H9 (cell line): ENCODE measurements around the gene PARK7. TPM values are rescaled to one million over a fixed set of nuclear protein-coding genes. Genes with fewer than 3 reads are reported as not detected.

Experiments used
- DNase-seq: peaks from one replicate; pipeline ENCODE4 v3.0.0-alpha.2; 2017
- H2AFZ ChIP-seq: one replicate; pipeline ENCODE4 v1.6.1; 2013; ENCODE audit warnings: mild to moderate bottlenecking, low read length, control low read depth, moderate library complexity
- H2AK5ac ChIP-seq: 2 replicates; pipeline ENCODE4 v1.6.1; 2013; ENCODE audit warnings: low read length, control low read depth, mixed read lengths; ENCODE audit not compliant: insufficient read length
- H2BK120ac ChIP-seq: one replicate; pipeline ENCODE4 v1.6.1; 2013; ENCODE audit warnings: low read depth, mild to moderate bottlenecking, low read length, control low read depth, inconsistent platforms; ENCODE audit not compliant: poor library complexity, severe bottlenecking
- H2BK12ac ChIP-seq: 2 replicates; pipeline ENCODE4 v1.6.1; 2013; ENCODE audit warnings: low read length, control low read depth, mixed read lengths, low read depth; ENCODE audit not compliant: insufficient read length
- H2BK15ac ChIP-seq: 2 replicates; pipeline ENCODE4 v1.6.1; 2013; ENCODE audit warnings: low read depth, low read length, control low read depth
- H2BK20ac ChIP-seq: one replicate; pipeline ENCODE4 v1.6.1; 2013; ENCODE audit warnings: low read depth, mild to moderate bottlenecking, low read length, control low read depth, inconsistent platforms; ENCODE audit not compliant: poor library complexity, severe bottlenecking
- H2BK5ac ChIP-seq: 2 replicates; pipeline ENCODE4 v1.6.1; 2013; ENCODE audit warnings: low read length, control low read depth, mixed read lengths; ENCODE audit not compliant: insufficient read length
- H3K14ac ChIP-seq: 2 replicates; pipeline ENCODE4 v1.6.1; 2013; ENCODE audit warnings: low read length, control low read depth; ENCODE audit not compliant: insufficient read depth
- H3K18ac ChIP-seq: 2 replicates; pipeline ENCODE4 v1.6.1; 2013; ENCODE audit warnings: low read depth, mild to moderate bottlenecking, mixed read lengths, low read length, control low read depth; ENCODE audit not compliant: insufficient read length
- H3K23ac ChIP-seq: 2 replicates; pipeline ENCODE4 v1.6.1; 2013; ENCODE audit warnings: low read length, control low read depth, mixed read lengths, low read depth; ENCODE audit not compliant: insufficient read length
- H3K23me2 ChIP-seq: 2 replicates; pipeline ENCODE4 v1.6.1; 2013; ENCODE audit warnings: low read depth, mild to moderate bottlenecking, mixed read lengths, low read length, control low read depth; ENCODE audit not compliant: insufficient read length, poor library complexity, severe bottlenecking
- H3K27ac ChIP-seq: 2 replicates; pipeline ENCODE4 v1.5.1; 2013; ENCODE audit warnings: low read length, control low read depth, mixed read lengths, low read depth; ENCODE audit not compliant: insufficient read length
- H3K27me3 ChIP-seq: 2 replicates; pipeline ENCODE4 v1.6.1; 2013; ENCODE audit warnings: low read length, control low read depth, inconsistent platforms; ENCODE audit not compliant: insufficient read depth
- H3K4ac ChIP-seq: 2 replicates; pipeline ENCODE4 v1.6.1; 2013; ENCODE audit warnings: low read depth, mild to moderate bottlenecking, control low read depth, inconsistent platforms, low read length, moderate library complexity
- H3K4me1 ChIP-seq: 2 replicates; pipeline ENCODE4 v1.6.1; 2013; ENCODE audit warnings: low read length, control low read depth, inconsistent platforms; ENCODE audit not compliant: insufficient read depth
- H3K4me2 ChIP-seq: 2 replicates; pipeline ENCODE4 v1.6.1; 2013; ENCODE audit warnings: low read length, control low read depth, mixed read lengths; ENCODE audit not compliant: insufficient read length, insufficient read depth
- H3K56ac ChIP-seq: 2 replicates; pipeline ENCODE4 v1.6.1; 2013; ENCODE audit warnings: low read depth, mild to moderate bottlenecking, mixed read lengths, low read length, control low read depth; ENCODE audit not compliant: insufficient read length
- H3K79me1 ChIP-seq: 2 replicates; pipeline ENCODE4 v1.6.1; 2013; ENCODE audit warnings: low read depth, mild to moderate bottlenecking, moderate library complexity, low read length, control low read depth, inconsistent platforms; ENCODE audit not compliant: insufficient read depth, poor library complexity, severe bottlenecking
- H3K79me2 ChIP-seq: 2 replicates; pipeline ENCODE4 v1.6.1; 2013; ENCODE audit warnings: low read length, control low read depth, inconsistent platforms; ENCODE audit not compliant: insufficient read depth
- H3K9ac ChIP-seq: 2 replicates; pipeline ENCODE4 v1.6.1; 2013; ENCODE audit warnings: low read length, control low read depth, mixed read lengths; ENCODE audit not compliant: insufficient read length; ENCODE audit errors: extremely low read depth
- H3K9me3 ChIP-seq: one replicate; pipeline ENCODE4 v1.6.1; 2013; ENCODE audit warnings: low read depth, low read length, inconsistent platforms; ENCODE audit not compliant: control insufficient read depth
- H3T11ph ChIP-seq: one replicate; pipeline ENCODE4 v1.6.1; 2013; ENCODE audit warnings: mild to moderate bottlenecking, low read length, control low read depth, inconsistent platforms
- H4K20me1 ChIP-seq: one replicate; pipeline ENCODE4 v1.6.1; 2013; ENCODE audit not compliant: control insufficient read depth, insufficient read length, insufficient read depth
- H4K5ac ChIP-seq: 2 replicates; pipeline ENCODE4 v1.6.1; 2013; ENCODE audit warnings: low read depth, mild to moderate bottlenecking, mixed read lengths, low read length, control low read depth; ENCODE audit not compliant: insufficient read length
- H4K8ac ChIP-seq: replicated peaks from 2 replicates; pipeline ENCODE4 v1.6.1; 2013; ENCODE audit warnings: low read length, control low read depth, mixed read lengths, low read depth; ENCODE audit not compliant: insufficient read length
- H4K91ac ChIP-seq: 2 replicates; pipeline ENCODE4 v1.6.1; 2013; ENCODE audit warnings: low read depth, mild to moderate bottlenecking, moderate library complexity, mixed read lengths, low read length, control low read depth; ENCODE audit not compliant: insufficient read length
- H3K27ac Mint-ChIP-seq, 3 experiments: 2 replicates in 2 of 3; 3 replicates in 1 of 3; pipeline ENCODE4 v1.8.0; 2020 to 2021; ENCODE audit warnings: mixed read lengths in 3 of 3, mild to moderate bottlenecking in 1 of 3, moderate library complexity in 1 of 3
- H3K27me3 Mint-ChIP-seq: 2 replicates; pipeline ENCODE4 v1.8.0; 2021; ENCODE audit warnings: low read depth, mild to moderate bottlenecking, moderate library complexity, mixed read lengths
- H3K36me3 Mint-ChIP-seq, 3 experiments: 2 replicates in 2 of 3; 3 replicates in 1 of 3; pipeline ENCODE4 v1.8.0; 2020 to 2021; ENCODE audit warnings: low read depth in 3 of 3, mixed read lengths in 3 of 3; ENCODE audit not compliant: insufficient read depth in 1 of 3
- H3K4me1 Mint-ChIP-seq, 2 experiments: 2 replicates each; pipeline ENCODE4 v1.8.0; 2020; ENCODE audit warnings: mixed read lengths in 2 of 2
- H3K4me3 Mint-ChIP-seq, 2 experiments: 2 replicates in 1 of 2; 3 replicates in 1 of 2; pipeline ENCODE4 v1.8.0; 2020 to 2021; ENCODE audit warnings: mild to moderate bottlenecking in 2 of 2, mixed read lengths in 2 of 2, moderate library complexity in 1 of 2
- H3K9me3 Mint-ChIP-seq, 2 experiments: 2 replicates in 1 of 2; 3 replicates in 1 of 2; pipeline ENCODE4 v1.8.0; 2020; ENCODE audit warnings: mild to moderate bottlenecking in 2 of 2, mixed read lengths in 2 of 2, moderate library complexity in 1 of 2
- WGBS: extraction: QIAGEN DNeasy Blood & Tissue Kit; methylation state at CpG from one replicate; pipeline ENCODE4 v1.1.7; 2013; ENCODE audit warnings: missing lambda C conversion rate, low lambda C conversion rate, mixed read lengths; ENCODE audit not compliant: insufficient read length; ENCODE audit errors: extremely low coverage; 5-methylcytosine and 5-hydroxymethylcytosine counted together
- total RNA-seq: library from RNA; stranded (reverse); gene quantifications from 2 replicates; pipeline ENCODE4 v1.2.1, GENCODE V29; 2021
- TF ChIP-seq, protein P1 (sequence below): fragments of 200-600 bp; sonication (generic); conservative IDR thresholded peaks from 3 replicates; pipeline ENCODE4 v1.8.0; 2021; ENCODE audit warnings: antibody characterized with exemption, mild to moderate bottlenecking

PARK7 gene
- total RNA-seq, 1 experiment from 2014 or later, result 370 TPM

DNA sequence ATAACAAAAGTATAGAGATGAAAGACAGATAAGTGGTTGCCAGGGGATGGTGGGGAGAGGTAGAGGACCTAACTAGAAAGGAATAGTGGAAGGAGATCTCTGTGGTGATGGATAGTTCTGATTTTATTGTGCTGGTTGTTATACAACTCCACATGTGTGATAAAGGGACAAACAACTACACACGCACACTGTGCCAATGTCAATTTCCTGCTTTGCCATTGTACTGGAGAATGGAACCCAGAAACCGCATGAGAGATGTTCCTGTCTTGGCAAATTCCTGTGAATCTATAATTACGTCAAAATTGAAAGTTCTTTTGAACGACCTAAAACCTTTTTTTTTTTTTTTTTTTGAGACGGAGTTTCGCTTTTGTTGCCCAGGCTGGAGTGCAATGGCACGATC, 31.9 kb upstream of the PARK7 start:
- peaks cover 8% of the 10 kb centered on the region for H3K27me3 Mint-ChIP-seq
- no peak overlapping the region for H4K8ac ChIP-seq
- H2BK15ac ChIP-seq, result no peak overlapping the region
- H3K4me1 Mint-ChIP-seq, result no peaks in the 10 kb centered on the region
- H3K79me2 ChIP-seq, result no peaks in the 10 kb centered on the region
- H2BK12ac ChIP-seq, result no peak overlapping the region
- H3K4me1 ChIP-seq, result no peaks in the 10 kb centered on the region
- H3K79me1 ChIP-seq, result no peaks in the 10 kb centered on the region
- H3K27me3 ChIP-seq, result no peaks in the 10 kb centered on the region
- no peak overlapping the region for H2AFZ ChIP-seq
- no peak overlapping the region for H3K9ac ChIP-seq
- no peaks in the 10 kb centered on the region for H3K23me2 ChIP-seq
- H3T11ph ChIP-seq, result no peak overlapping the region
- no peak overlapping the region for H3K23ac ChIP-seq
- H2BK5ac ChIP-seq, result no peak overlapping the region
- H3K14ac ChIP-seq, result no peak overlapping the region
- no peak overlapping the region for H4K5ac ChIP-seq
- no peak overlapping the region for H3K4ac ChIP-seq
- H3K18ac ChIP-seq, result no peak overlapping the region
- H3K9me3 Mint-ChIP-seq, result no peaks in the 10 kb centered on the region
- no peak overlapping the region for H2BK20ac ChIP-seq
- no CpG with 5 or more reads among the region's 7 CpGs for WGBS
- no peak overlapping the region for H4K91ac ChIP-seq
- H4K20me1 ChIP-seq, result no peaks in the 10 kb centered on the region
- no peak overlapping the region for H3K4me2 ChIP-seq
- DNase-seq, result no peak
- H2BK120ac ChIP-seq, result no peak overlapping the region
- no peak overlapping the region for H3K27ac Mint-ChIP-seq
- H3K27ac ChIP-seq, result no peak overlapping the region
- H3K4me3 Mint-ChIP-seq, result no peak overlapping the region
- no peak overlapping the region for H2AK5ac ChIP-seq
- no peaks in the 10 kb centered on the region for H3K36me3 Mint-ChIP-seq
- no peak overlapping the region for H3K56ac ChIP-seq
- TF ChIP-seq, protein P1, sequence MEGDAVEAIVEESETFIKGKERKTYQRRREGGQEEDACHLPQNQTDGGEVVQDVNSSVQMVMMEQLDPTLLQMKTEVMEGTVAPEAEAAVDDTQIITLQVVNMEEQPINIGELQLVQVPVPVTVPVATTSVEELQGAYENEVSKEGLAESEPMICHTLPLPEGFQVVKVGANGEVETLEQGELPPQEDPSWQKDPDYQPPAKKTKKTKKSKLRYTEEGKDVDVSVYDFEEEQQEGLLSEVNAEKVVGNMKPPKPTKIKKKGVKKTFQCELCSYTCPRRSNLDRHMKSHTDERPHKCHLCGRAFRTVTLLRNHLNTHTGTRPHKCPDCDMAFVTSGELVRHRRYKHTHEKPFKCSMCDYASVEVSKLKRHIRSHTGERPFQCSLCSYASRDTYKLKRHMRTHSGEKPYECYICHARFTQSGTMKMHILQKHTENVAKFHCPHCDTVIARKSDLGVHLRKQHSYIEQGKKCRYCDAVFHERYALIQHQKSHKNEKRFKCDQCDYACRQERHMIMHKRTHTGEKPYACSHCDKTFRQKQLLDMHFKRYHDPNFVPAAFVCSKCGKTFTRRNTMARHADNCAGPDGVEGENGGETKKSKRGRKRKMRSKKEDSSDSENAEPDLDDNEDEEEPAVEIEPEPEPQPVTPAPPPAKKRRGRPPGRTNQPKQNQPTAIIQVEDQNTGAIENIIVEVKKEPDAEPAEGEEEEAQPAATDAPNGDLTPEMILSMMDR, result no peak
- no peaks in the 10 kb centered on the region for H3K9me3 ChIP-seq
